VCaP (cell line): ENCODE data around the gene CMTM1.
"Not testable (repeated sequence)": the region's sequence is repeated elsewhere in the genome, so short reads cannot be mapped to it uniquely, and the experiment has no call there.

Experiments used
- H3K27ac ChIP-seq: fragments of 450-650 bp; 2 replicates; pipeline ENCODE4 v1.5.1; 2017
- CTCF ChIP-seq: fragments of 450-650 bp; conservative IDR thresholded peaks from 2 replicates; pipeline ENCODE4 v1.5.1; 2017; ENCODE audit warnings: mild to moderate bottlenecking, moderate library complexity

Gene CMTM1

GRCh38 chr16:66554021-66554420 is 12.2 kb upstream of the CMTM1 start:
- no peak for TF ChIP-seq CTCF
- H3K27ac ChIP-seq, result no peak overlapping the region

GRCh38 chr16:66554495-66554894 is 11.7 kb upstream of the CMTM1 start:
- no peak overlapping the region for H3K27ac ChIP-seq

DNA sequence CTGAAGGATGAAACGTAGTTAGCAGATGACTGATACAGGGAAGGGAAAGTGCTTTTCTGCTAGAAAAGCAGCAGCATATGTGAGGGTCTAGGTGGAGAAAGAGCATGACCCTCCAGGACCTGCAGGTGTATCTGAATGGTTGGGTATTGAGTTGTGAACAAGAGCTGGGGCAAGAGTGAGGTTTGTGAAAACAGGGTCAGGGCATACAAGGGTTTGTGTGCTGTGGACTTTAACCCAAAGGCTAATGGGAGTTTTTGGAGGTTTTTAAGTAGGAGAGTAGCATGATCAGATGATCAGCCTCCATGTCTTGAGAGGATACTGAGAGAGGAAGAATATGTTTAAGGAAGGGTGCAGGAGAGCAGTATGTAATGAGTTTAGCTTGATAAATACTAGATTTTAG is 6.1 kb upstream of the CMTM1 start:
- H3K27ac ChIP-seq, result no peak overlapping the region
- no peak for TF ChIP-seq CTCF

More at GRCh38 chr16:66554495-66554894, 11.7 kb upstream of the CMTM1 start:
- TF ChIP-seq CTCF, result no peak

GRCh38 chr16:66561381-66562080 is 4.7 kb upstream of the CMTM1 start:
- TF ChIP-seq CTCF, result no peak
- H3K27ac ChIP-seq, result no peak overlapping the region

DNA sequence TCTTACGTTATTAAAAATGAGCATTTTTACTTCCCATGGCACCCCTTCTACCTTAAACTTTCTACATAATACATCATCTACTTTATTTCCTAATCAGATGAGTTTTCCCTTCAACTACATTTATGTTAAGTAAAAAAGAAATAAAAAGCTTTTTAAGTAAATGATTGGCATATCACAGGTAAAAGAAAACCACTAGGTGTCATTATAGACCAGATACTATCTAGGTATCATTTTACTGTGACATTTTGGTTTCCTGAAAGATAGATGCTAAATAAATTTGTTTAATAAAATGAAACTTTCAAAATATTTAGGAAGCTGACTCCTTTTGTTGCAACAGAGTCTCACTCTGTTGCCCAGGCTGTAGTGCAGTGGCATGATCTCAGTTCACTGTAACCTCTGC is 3.8 kb upstream of the CMTM1 start:
- H3K27ac ChIP-seq, result no peak overlapping the region
- TF ChIP-seq CTCF, result peak; percentile 42

DNA sequence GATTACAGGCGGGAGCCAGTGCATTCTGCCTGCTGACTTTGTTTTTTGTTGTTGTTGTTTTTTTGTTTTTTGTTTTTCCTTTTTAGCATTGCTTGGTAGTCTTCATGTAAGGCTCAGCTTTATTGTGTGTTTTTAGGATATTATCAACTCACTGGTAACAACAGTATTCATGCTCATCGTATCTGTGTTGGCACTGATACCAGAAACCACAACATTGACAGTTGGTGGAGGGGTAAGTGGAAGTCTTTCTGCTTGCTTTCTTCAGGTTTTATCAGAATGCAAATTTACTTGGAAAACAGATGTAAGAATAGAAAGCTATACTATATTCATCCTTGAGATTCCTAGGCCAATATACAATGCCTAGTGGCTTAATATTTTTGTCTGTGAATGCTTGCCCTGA is 3.3 kb upstream of the CMTM1 start:
- TF ChIP-seq CTCF, result no peak
- H3K27ac ChIP-seq, result no peak overlapping the region

- H3K27ac ChIP-seq, result no peak overlapping the region
- TF ChIP-seq CTCF, result no peak
Observed at GRCh38 chr16:66563574-66564334, 2.5 kb upstream of the CMTM1 start.

DNA sequence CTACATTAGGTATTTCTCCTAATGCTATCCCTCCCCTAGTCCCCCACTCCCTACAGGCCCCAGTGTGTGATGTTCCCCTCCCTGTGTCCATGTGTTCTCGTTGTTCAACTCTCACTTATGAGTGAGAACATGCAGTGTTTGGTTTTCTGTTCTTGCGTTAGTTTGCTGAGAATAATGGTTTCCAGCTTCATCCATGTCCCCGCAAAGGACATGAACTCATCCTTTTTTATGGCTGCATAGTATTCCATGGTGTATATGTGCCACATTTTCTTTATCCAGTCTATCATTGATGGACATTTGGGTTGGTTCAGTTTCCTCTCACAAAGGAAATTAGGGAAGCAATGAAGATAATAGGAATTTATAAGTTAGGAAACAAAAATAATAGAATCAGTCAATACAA is 1.0 kb downstream of the CMTM1 start:
- not testable (repeated sequence) for H3K27ac ChIP-seq
